ENCODE data around the gene DLGAP1. TPM values are rescaled to one million over a fixed set of nuclear protein-coding genes. Genes with fewer than 3 reads are reported as not detected.

The DLGAP1 gene
- total and polyA plus RNA-seq, 2 of the 8 experiments (the other 6 are each of a cell fraction or from before 2014, with no cell fraction given) = 11.8 to 16.9 TPM

GRCh38 chr18:3666526-3667254 lies 788.4 kb downstream of the DLGAP1 start:
- WGBS, 2 experiments (ENCODE audit: extremely low coverage in 1 of 2, insufficient coverage in 1 of 2, insufficient read length in 1 of 2, insufficient replicate concordance in 2 of 2, low coverage in 1 of 2, low lambda C conversion rate in 2 of 2, missing lambda C conversion rate in 1 of 2) = 93% methylated on average over 5 of the region's 5 CpGs; no CpG with 5 or more reads in 1 of the 2 experiments
- no peak for DNase-seq (ENCODE audit: low read depth in 1 of 2, low spot score in 2 of 2)
- Histone ChIP-seq H3K23me2 (ENCODE audit: low read depth, low read length) (no peaks in the 10 kb centered on the region), H3K79me1 (ENCODE audit: low read depth, low read length) (no peaks in the 10 kb centered on the region), H3K9me3 (ENCODE audit: insufficient read depth in 2 of 2, low read depth in 1 of 2, low read length in 1 of 2) (peaks cover 4 to 8% of the 10 kb centered on the region in 2 experiments; a peak in 2 of 4 replicates), H3K14ac (ENCODE audit: insufficient read length) (no peak overlapping the region), H2BK15ac (ENCODE audit: low read length) (no peak overlapping the region), H2BK5ac (ENCODE audit: low read depth, low read length) (no peak overlapping the region), H4K20me1 (replicated peaks in 1 of 2; ENCODE audit: control insufficient read depth in 1 of 2, insufficient read depth in 2 of 2, low read length in 2 of 2) (no peaks in the 10 kb centered on the region), H2AFZ (ENCODE audit: low read length) (no peak overlapping the region), H3K27ac (ENCODE audit: low read depth, low read length) (no peak overlapping the region), H4K5ac (ENCODE audit: insufficient read length, low read depth, low read length) (no peak overlapping the region), H3K56ac (replicated peaks; ENCODE audit: insufficient read length, low read depth, low read length) (no peak overlapping the region), H3K9ac (replicated peaks in 1 of 4; ENCODE audit: extremely low read depth in 1 of 4, low read depth in 3 of 4, low read length in 3 of 4) (no peak overlapping the region), H4K8ac (ENCODE audit: extremely low read depth, insufficient read depth, low read length) (no peak overlapping the region), H2BK12ac (ENCODE audit: low read depth, low read length) (no peak overlapping the region), H2BK20ac (ENCODE audit: low read length) (no peak overlapping the region), H3K79me2 (ENCODE audit: control insufficient read depth in 1 of 2, insufficient read depth in 2 of 2, low read length in 2 of 2) (no peaks in the 10 kb centered on the region), H4K91ac (replicated peaks; ENCODE audit: insufficient read length, low read length) (no peak overlapping the region), H3K18ac (ENCODE audit: extremely low read depth, low read length) (no peak overlapping the region), H3K4me2 (ENCODE audit: insufficient read depth in 1 of 2, low read depth in 2 of 2, low read length in 2 of 2) (0 out of 4 replicates have a peak overlapping the region, but pooled peaks of 1 of the 2 experiments have one; percentile 56), H3K23ac (ENCODE audit: insufficient read length) (no peak overlapping the region), H2AK5ac (ENCODE audit: low read depth, low read length) (no peak overlapping the region), H3K36me3 (ENCODE audit: control insufficient read depth in 2 of 4, insufficient read depth in 4 of 4, low read length in 3 of 4) (peaks cover 0 to 7% (median 0%) of the 10 kb centered on the region in 4 experiments; a peak in 2 of 8 replicates), H3K4ac (replicated peaks; ENCODE audit: insufficient read length, low read depth, low read length) (no peak overlapping the region), H3K4me1 (replicated peaks in 1 of 4; ENCODE audit: control insufficient read depth in 3 of 4, insufficient read depth in 4 of 4, low read length in 3 of 4) (peaks cover 3 to 13% (median 9%) of the 10 kb centered on the region in 4 experiments; a peak in 6 of 7 replicates), H3K4me3 (ENCODE audit: extremely low read depth in 1 of 4, insufficient read depth in 2 of 4, low read depth in 3 of 4, low read length in 4 of 4) (no peak overlapping the region), H3K27me3 (replicated peaks in 1 of 4; ENCODE audit: control insufficient read depth in 3 of 4, extremely low read depth in 1 of 4, insufficient read depth in 3 of 4, low read length in 3 of 4) (no peaks in the 10 kb centered on the region), H2BK120ac (replicated peaks; ENCODE audit: low read depth, low read length) (no peak overlapping the region)
- POLR2A ChIA-PET (ENCODE audit: partially characterized antibody) = interaction anchor here (0.7 to 3.5 kb wide), 17 partner anchors 17 to 383 kb away, joined by 3 to 37 read pairs (median 4); no protein-coding TSS in a partner anchor
- CTCF ChIA-PET (ENCODE audit: partially characterized antibody) = interaction anchor here (0.6 to 5.7 kb wide), 75 partner anchors 11 to 633 kb away, joined by 3 to 66 read pairs (median 5); no protein-coding TSS in a partner anchor
- TF ChIP-seq SAP30 (IDR thresholded peaks at IDR 0.05; ENCODE audit: insufficient read depth, insufficient replicate concordance, low read length) (no peak), KDM4A (IDR thresholded peaks at IDR 0.05; ENCODE audit: low read depth, low read length, severe bottlenecking) (no peak), BRCA1 (IDR thresholded peaks at IDR 0.05; ENCODE audit: low read depth, low read length) (no peak), YY1 (IDR thresholded peaks at IDR 0.05; ENCODE audit: low read depth, low read length) (no peak), TAF7 (optimal IDR thresholded peaks at IDR 0.05; ENCODE audit: borderline replicate concordance, low read depth, low read length) (no peak), CBX5 (IDR thresholded peaks at IDR 0.05; ENCODE audit: low read depth, low read length) (no peak)
- no peak for FAIRE-seq
